Thyroid gland (tissue), 4 donors: ENCODE data around the gene JPH2. TPM values are rescaled to one million over a fixed set of nuclear protein-coding genes. Genes with fewer than 3 reads are reported as not detected.
"Not testable (repeated sequence)": the region's sequence is repeated elsewhere in the genome, so short reads cannot be mapped to it uniquely, and the experiment has no call there.

Source experiments
- DNase-seq, 2 donors: peaks; one replicate each; pipeline ENCODE4 v3.0.0-alpha.2; 2019
- H3K27ac ChIP-seq, 3 donors: fragments of 200-600 bp; sonication (generic); 1 replicate in 2 of 3; 2 replicates in 1 of 3; pipeline ENCODE4 v1.5.1; 2016 to 2019; ENCODE audit warnings: mild to moderate bottlenecking in 1 of 3, moderate library complexity in 1 of 3
- H3K27me3 ChIP-seq: fragments of 200-600 bp; sonication (generic); one replicate; pipeline ENCODE4 v1.5.1; 2019
- H3K36me3 ChIP-seq, 2 donors: fragments of 200-600 bp; sonication (generic); one replicate each; pipeline ENCODE4 v1.5.1; 2016 to 2019
- H3K4me1 ChIP-seq, 2 donors: fragments of 200-600 bp; sonication (generic); one replicate each; pipeline ENCODE4 v1.5.1; 2017 to 2019
- H3K4me3 ChIP-seq, 3 donors: fragments of 200-600 bp; sonication (generic); replicated peaks in 1 of 3; 1 replicate in 2 of 3; 2 replicates in 1 of 3; pipeline ENCODE4 v1.5.1; 2016; ENCODE audit warnings: mild to moderate bottlenecking in 1 of 3
- H3K9me3 ChIP-seq: fragments of 200-600 bp; sonication (generic); one replicate; pipeline ENCODE4 v1.5.1; 2017
- CTCF ChIP-seq, 6 experiments: fragments of 200-600 bp in 3 of 6; fragments of 450-650 bp in 3 of 6; sonication (generic) in 3 of 6; IDR thresholded peaks; one replicate each; pipeline ENCODE4 v1.5.1; 2016 to 2019; ENCODE audit warnings: antibody characterized with exemption in 6 of 6, mild to moderate bottlenecking in 2 of 6, inconsistent platforms in 1 of 6, moderate library complexity in 1 of 6
- POLR2A ChIP-seq, 2 donors: fragments of 450-650 bp; IDR thresholded peaks; one replicate each; pipeline ENCODE4 v1.6.1; 2017; ENCODE audit warnings: antibody characterized with exemption in 2 of 2, mild to moderate bottlenecking in 2 of 2, moderate library complexity in 1 of 2
- WGBS, 2 donors: methylation state at CpG; one replicate each; pipeline ENCODE4 v1.1.5; 2017; 5-methylcytosine and 5-hydroxymethylcytosine counted together
- intact Hi-C: fragments of 100-400 bp; cut with DNase I; formaldehyde crosslinking; loops from one replicate; pipeline ENCODE4 v1.15.1; 2023
- total RNA-seq, 4 donors: library from RNA; depleted of rRNA; stranded (reverse); fragments of >200 nt; gene quantifications; one replicate each; pipeline ENCODE4 v1.2.3, GENCODE V29; 2016

Gene JPH2
- total RNA-seq, 4 donors from 2014 or later = 0.67 to 2.3 (median 1.8) TPM

GRCh38 chr20:44196271-44196670 is 9.3 kb upstream of the JPH2 start:
- Histone ChIP-seq H3K4me1 (no peaks in the 10 kb centered on the region), H3K9me3 (no peaks in the 10 kb centered on the region), H3K27me3 (no peaks in the 10 kb centered on the region), H3K36me3 (peaks cover 34 to 35% of the 10 kb centered on the region in 2 donors), H3K4me3 (no peak overlapping the region), H3K27ac (no peak overlapping the region)
- no peak for DNase-seq
- TF ChIP-seq POLR2A (IDR thresholded peaks at IDR 0.05) = no peak
- no peak for TF ChIP-seq CTCF (IDR thresholded peaks at IDR 0.05)
- 85 to 86% methylated on average over 3 of the region's 3 CpGs for WGBS, 2 donors
- intact Hi-C loops = no loop called here

- H3K27me3 ChIP-seq = no peaks in the 10 kb centered on the region
- WGBS, 2 donors = 100% methylated on average over 1 of the region's 1 CpG
- no peaks in the 10 kb centered on the region for H3K4me1 ChIP-seq
- H3K27ac ChIP-seq = no peak overlapping the region
- intact Hi-C loops = no loop called here
- H3K9me3 ChIP-seq = no peaks in the 10 kb centered on the region
- H3K36me3 ChIP-seq = peaks cover 32 to 34% of the 10 kb centered on the region in 2 donors
- TF ChIP-seq POLR2A (IDR thresholded peaks at IDR 0.05) (no peak), CTCF (IDR thresholded peaks at IDR 0.05) (no peak)
- no peak for DNase-seq
- no peak overlapping the region for H3K4me3 ChIP-seq
These were observed 8.6 kb upstream of the JPH2 start for GRCh38 chr20:44195605-44196004.

GRCh38 chr20:44193801-44194200 is 6.8 kb upstream of the JPH2 start:
- TF ChIP-seq CTCF (IDR thresholded peaks at IDR 0.05) = no peak
- no peak for TF ChIP-seq POLR2A (IDR thresholded peaks at IDR 0.05)
- intact Hi-C loops = loop anchor here (5.0 kb wide), 1 partner anchor 76 kb away; no protein-coding TSS in a partner anchor
- WGBS, 2 donors = 78 to 86% methylated on average over 2 of the region's 2 CpGs

GRCh38 chr20:44191640-44192039 is 4.7 kb upstream of the JPH2 start:
- peaks cover 20 to 26% of the 10 kb centered on the region in 2 donors for H3K4me1 ChIP-seq
- 92 to 95% methylated on average over 5 of the region's 5 CpGs for WGBS, 2 donors
- not testable (repeated sequence) for H3K27me3 ChIP-seq, H3K27ac ChIP-seq, H3K4me3 ChIP-seq, H3K36me3 ChIP-seq, H3K9me3 ChIP-seq, DNase-seq
- intact Hi-C loops = loop anchor here (5.0 kb wide), 1 partner anchor 74 kb away; no protein-coding TSS in a partner anchor

More at GRCh38 chr20:44193801-44194200, 6.8 kb upstream of the JPH2 start:
- Histone ChIP-seq H3K36me3 (peaks cover 19 to 20% of the 10 kb centered on the region in 2 donors), H3K4me3 (no peak overlapping the region), H3K27me3 (no peaks in the 10 kb centered on the region), H3K4me1 (peaks cover 5 to 7% of the 10 kb centered on the region in 2 donors), H3K27ac (no peak overlapping the region), H3K9me3 (no peaks in the 10 kb centered on the region)
- DNase-seq = no peak

- peak; percentile 55 to 63 for DNase-seq
- H3K27ac ChIP-seq, H3K4me3 ChIP-seq, H3K36me3 ChIP-seq, H3K9me3 ChIP-seq, H3K27me3 ChIP-seq: not testable (repeated sequence)
- 27 to 28% methylated on average over 15 of the region's 15 CpGs for WGBS, 2 donors
- H3K4me1 ChIP-seq = peaks cover 20 to 28% of the 10 kb centered on the region in 2 donors
- peak; percentile 38 to 89 (median 78) for TF ChIP-seq CTCF (IDR thresholded peaks at IDR 0.05)
- intact Hi-C loops = loop anchor here (5.0 kb wide), 1 partner anchor 73 kb away; no protein-coding TSS in a partner anchor
These were observed 3.3 kb upstream of the JPH2 start for GRCh38 chr20:44190197-44190852.
